BE2C (cell line): ENCODE data around the gene PCSK1N.

ENCODE experiments used
- DNase-seq: peaks from one replicate; pipeline ENCODE4 v3.0.0-alpha.2; 2020
- H3K27me3 ChIP-seq: fragments of 250-450 bp; sonication (Bioruptor Pico); 2 replicates; pipeline ENCODE4 v1.5.1; 2020; ENCODE audit warnings: mild to moderate bottlenecking
- H3K36me3 ChIP-seq: fragments of 250-450 bp; sonication (Bioruptor Pico); 2 replicates; pipeline ENCODE4 v1.5.1; 2020; ENCODE audit warnings: mild to moderate bottlenecking
- H3K4me1 ChIP-seq: fragments of 250-450 bp; sonication (Bioruptor Pico); 2 replicates; pipeline ENCODE4 v1.5.1; 2020
- H3K4me3 ChIP-seq: 2 replicates; pipeline ENCODE4 v1.5.1; 2011; ENCODE audit warnings: low read depth, low read length
- H3K9me3 ChIP-seq: fragments of 250-450 bp; sonication (Bioruptor Pico); 2 replicates; pipeline ENCODE4 v1.5.1; 2020
- TF ChIP-seq, protein P1 (sequence below): IDR thresholded peaks from 2 replicates; pipeline ENCODE4 v1.5.1; 2012; ENCODE audit warnings: mild to moderate bottlenecking, low read depth, low read length

The PCSK1N gene

DNA sequence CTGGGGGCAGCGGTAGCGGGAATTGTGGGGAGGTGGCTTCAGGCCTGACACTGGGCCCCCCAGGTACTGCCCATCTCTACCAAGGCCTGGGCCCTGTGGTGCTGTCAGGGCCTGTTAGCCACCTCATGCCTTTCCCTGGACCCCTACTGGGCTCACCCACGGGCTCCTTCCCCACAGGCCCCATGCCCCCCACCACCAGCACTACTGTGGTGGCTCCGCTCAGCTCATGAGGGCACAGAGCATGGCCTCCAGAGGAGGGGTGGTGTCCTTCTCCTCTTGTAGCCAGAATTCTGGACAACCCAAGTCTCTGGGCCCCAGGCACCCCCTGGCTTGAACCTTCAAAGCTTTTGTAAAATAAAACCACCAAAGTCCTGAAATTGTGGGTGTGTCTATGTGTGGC lies 41.5 kb downstream of the PCSK1N start:
- no peaks in the 10 kb centered on the region for H3K4me1 ChIP-seq
- TF ChIP-seq, protein P1, sequence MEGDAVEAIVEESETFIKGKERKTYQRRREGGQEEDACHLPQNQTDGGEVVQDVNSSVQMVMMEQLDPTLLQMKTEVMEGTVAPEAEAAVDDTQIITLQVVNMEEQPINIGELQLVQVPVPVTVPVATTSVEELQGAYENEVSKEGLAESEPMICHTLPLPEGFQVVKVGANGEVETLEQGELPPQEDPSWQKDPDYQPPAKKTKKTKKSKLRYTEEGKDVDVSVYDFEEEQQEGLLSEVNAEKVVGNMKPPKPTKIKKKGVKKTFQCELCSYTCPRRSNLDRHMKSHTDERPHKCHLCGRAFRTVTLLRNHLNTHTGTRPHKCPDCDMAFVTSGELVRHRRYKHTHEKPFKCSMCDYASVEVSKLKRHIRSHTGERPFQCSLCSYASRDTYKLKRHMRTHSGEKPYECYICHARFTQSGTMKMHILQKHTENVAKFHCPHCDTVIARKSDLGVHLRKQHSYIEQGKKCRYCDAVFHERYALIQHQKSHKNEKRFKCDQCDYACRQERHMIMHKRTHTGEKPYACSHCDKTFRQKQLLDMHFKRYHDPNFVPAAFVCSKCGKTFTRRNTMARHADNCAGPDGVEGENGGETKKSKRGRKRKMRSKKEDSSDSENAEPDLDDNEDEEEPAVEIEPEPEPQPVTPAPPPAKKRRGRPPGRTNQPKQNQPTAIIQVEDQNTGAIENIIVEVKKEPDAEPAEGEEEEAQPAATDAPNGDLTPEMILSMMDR, result no peak
- no peaks in the 10 kb centered on the region for H3K36me3 ChIP-seq
- H3K4me3 ChIP-seq, result no peak overlapping the region
- H3K27me3 ChIP-seq, result no peaks in the 10 kb centered on the region
- DNase-seq, result no peak
- no peaks in the 10 kb centered on the region for H3K9me3 ChIP-seq

DNA sequence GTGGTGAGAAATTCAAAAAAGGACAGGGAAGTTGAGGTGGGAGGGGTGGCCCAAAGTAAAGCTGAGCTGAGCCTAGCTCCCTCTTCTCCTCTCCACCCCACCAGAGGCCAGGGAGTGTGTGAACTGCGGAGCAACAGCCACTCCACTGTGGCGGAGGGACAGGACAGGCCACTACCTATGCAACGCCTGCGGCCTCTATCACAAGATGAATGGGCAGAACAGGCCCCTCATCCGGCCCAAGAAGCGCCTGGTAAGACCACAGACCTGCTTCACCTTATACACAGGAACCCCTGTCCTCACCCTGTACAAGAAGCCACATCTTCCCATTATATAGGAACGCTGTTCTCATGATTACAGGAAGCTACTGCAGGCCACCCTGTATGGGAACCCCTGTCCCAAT lies 43.2 kb downstream of the PCSK1N start:
- no peaks in the 10 kb centered on the region for H3K36me3 ChIP-seq
- H3K27me3 ChIP-seq, result no peaks in the 10 kb centered on the region
- TF ChIP-seq, protein P1, result no peak
- DNase-seq, result no peak
- H3K4me3 ChIP-seq, result no peak overlapping the region
- H3K4me1 ChIP-seq, result no peaks in the 10 kb centered on the region
- H3K9me3 ChIP-seq, result no peaks in the 10 kb centered on the region

DNA sequence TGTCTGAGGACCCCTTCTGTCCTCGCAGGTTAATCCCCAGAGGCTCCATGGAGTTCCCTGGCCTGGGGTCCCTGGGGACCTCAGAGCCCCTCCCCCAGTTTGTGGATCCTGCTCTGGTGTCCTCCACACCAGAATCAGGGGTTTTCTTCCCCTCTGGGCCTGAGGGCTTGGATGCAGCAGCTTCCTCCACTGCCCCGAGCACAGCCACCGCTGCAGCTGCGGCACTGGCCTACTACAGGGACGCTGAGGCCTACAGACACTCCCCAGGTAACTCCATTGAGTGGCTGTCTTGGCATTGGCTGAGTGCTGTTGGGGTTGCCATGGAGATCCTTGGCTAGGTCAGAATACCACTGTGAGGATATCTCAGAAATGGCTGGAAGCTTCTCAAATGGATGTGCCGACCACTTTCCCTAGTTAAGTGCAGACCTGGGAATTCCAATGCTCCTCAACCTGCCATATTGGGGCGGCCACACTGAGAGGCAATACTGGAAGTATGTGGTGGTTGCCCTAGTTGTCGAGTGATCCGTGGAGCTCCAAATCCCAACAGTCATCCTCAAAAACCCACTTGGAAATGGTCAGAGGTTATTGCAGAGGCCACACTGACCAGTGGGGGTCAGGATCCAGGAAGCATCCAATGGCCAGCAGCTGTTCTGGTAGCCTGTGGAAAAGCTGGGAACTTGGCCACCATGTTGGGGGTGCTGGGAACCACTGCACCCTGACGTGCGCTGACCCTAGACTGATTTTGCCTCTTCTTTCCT lies 44.2 kb downstream of the PCSK1N start:
- TF ChIP-seq, protein P1, result no peak
- H3K4me1 ChIP-seq, result no peaks in the 10 kb centered on the region
- no peak for DNase-seq
- H3K9me3 ChIP-seq, result no peaks in the 10 kb centered on the region
- H3K27me3 ChIP-seq, result no peaks in the 10 kb centered on the region
- no peak overlapping the region for H3K4me3 ChIP-seq
- no peaks in the 10 kb centered on the region for H3K36me3 ChIP-seq

DNA sequence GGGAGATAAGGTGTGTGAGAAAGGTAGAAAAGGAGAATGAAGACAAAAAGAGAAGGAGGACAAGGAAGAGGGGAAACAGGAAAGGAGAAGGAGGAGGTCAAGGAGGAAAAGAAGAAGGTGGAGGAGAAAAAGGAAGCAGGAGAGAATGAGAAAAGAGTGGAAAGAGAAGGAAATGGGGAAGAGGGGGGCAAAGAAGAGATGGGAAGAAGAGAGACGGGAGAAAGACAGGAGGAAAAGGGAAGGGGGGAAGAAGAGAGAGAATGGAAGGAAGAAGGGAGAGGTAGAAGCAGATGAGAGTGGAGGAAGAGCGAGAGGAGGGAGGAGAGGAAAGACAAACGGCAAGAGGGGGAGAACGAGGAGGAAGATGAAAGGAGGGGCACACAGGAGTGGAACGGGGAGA lies 44.9 kb downstream of the PCSK1N start:
- Histone ChIP-seq H3K36me3 (no peaks in the 10 kb centered on the region), H3K9me3 (no peaks in the 10 kb centered on the region), H3K27me3 (no peaks in the 10 kb centered on the region), H3K4me3 (no peak overlapping the region), H3K4me1 (no peaks in the 10 kb centered on the region)
- no peak for DNase-seq
- TF ChIP-seq, protein P1, result no peak

DNA sequence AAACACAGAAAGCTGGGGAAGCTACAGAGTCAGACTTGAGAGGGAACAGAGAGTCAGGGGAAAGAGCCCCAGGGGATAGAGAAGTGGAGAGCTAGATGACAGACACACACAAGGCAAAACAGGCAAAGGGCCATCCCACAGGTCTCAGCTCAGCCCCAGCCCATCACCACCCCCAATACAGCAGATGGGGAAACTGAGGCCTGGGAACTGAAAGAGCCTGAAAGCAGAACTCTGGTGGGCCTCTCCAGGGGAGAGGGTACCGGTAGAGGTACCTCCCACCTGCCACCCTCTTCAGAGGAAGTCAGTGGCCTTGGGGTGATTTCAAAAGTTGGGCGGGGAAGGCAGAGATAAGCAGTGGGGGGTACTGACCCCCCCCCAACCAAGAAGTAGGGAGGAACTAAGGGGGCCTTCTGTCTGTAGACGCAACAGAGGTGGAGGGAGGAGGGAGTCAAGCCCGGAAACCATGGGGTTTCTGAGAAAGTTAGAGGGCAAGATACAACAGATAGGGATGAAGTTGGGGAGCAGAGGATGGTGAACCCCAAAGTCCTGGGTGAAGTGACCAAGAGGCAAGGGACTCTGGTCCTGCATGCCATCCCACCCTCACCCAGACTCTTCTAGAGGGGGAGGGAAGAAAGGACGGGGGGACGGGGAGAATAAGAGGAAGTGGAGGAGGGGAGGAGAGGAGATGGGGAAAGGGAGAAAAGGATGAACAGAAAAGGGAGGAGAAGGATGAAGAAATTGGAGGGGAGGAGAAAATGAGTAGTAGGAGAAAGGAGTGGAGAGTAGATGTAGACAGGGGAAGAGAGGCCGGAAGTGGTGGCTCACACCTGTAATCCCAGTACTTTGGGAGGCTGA lies 45.8 kb downstream of the PCSK1N start:
- TF ChIP-seq, protein P1, result no peak
- DNase-seq, result no peak
- Histone ChIP-seq H3K4me1 (no peaks in the 10 kb centered on the region), H3K9me3 (no peaks in the 10 kb centered on the region), H3K36me3 (no peaks in the 10 kb centered on the region), H3K4me3 (no peak overlapping the region), H3K27me3 (no peaks in the 10 kb centered on the region)
